ENCODE data around the gene CFAP70.

Gene CFAP70

DNA sequence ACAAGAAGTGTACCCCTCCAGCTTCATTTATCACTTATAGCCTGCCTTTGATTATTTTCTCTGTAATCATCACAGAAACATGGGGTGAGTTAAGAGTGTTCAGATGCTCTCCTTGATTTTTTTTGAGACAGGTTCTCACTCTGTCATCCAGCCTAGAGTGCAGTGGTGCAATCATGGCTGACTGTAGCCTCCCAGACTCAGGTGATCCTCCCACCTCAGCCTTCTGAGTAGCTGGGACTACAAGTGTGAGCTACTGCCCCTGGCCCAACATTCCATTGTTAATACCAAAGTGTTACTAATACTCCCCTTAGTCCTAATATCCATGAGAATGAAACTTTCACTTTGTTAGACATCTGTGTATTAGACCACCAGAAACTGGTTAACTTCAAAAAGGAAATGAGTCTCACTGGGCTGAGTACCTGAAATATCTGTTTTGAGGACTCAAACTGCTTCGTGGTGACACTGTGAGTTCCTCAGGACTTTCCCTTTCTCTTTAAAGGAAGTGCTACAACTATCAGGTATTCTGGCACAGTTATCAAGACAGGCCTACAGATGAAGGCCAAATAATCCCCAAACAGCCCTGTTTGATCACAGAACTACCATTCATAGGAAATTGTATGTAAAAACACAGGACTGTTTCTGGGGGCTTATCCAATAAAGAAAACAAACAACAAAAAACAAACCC, 20.5 kb upstream of the CFAP70 start:
- Histone ChIP-seq H3K9ac (ENCODE audit: low read depth, low read length) (no peak overlapping the region), H3K4me3 (ENCODE audit: low read length) (no peak overlapping the region), H3K4me2 (ENCODE audit: low read length) (no peak overlapping the region), H3K27me3 (ENCODE audit: control insufficient read depth, insufficient read depth, low read length) (no peaks in the 10 kb centered on the region), H3K4me1 (ENCODE audit: control insufficient read depth, insufficient read depth, low read length) (no peaks in the 10 kb centered on the region), H3K36me3 (ENCODE audit: insufficient read depth, low read length) (peaks cover 79% of the 10 kb centered on the region), H3K9me3 (replicated peaks; ENCODE audit: low read length) (no peaks in the 10 kb centered on the region)

DNA sequence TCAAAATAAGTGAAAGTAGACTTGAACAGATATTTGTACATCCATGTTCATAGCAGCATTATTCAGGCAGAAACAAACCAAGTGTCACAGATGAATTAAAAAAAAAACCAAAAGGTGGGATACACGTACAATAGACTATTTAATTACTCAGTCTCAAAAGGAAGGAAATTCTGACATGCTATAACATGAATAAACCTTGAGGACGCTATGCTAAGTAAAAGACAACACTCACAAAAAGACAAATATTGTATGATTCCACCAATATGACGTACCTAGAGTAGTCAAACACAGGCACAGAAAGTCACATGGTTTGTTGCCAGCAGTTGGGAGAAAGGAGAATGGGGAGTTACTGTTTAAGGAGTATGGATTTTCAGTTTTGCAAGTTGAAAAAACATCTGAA, 18.0 kb upstream of the CFAP70 start:
- H3K4me1 ChIP-seq (ENCODE audit: control insufficient read depth, insufficient read depth, low read length) = no peaks in the 10 kb centered on the region
- no peaks in the 10 kb centered on the region for H3K27me3 ChIP-seq (ENCODE audit: control insufficient read depth, insufficient read depth, low read length)
- peaks cover 71% of the 10 kb centered on the region for H3K36me3 ChIP-seq (ENCODE audit: insufficient read depth, low read length)
- H3K9me3 ChIP-seq (replicated peaks; ENCODE audit: low read length) = no peaks in the 10 kb centered on the region
- no peak overlapping the region for H3K9ac ChIP-seq (ENCODE audit: low read depth, low read length)
- H3K4me3 ChIP-seq (ENCODE audit: low read length) = no peak overlapping the region
- no peak overlapping the region for H3K4me2 ChIP-seq (ENCODE audit: low read length)

DNA sequence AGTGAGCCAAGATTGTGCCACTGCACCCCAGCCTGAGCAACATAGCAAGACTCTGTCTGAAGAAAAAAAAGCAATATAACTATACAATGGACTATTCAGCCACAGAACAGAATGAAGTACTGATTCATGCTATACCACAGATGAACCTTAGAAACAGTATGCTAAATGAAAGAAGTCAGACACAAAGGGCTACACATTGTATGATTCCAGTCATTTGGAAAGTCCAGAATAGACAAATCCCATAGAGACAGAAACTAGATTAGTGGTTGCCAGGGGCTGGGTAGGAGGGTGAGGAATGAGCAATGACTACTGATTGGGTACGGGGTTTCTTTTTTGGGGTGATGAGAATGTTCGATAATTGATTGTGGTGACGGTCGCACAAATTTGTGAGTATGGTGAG, 9.6 kb upstream of the CFAP70 start:
- Histone ChIP-seq H3K36me3 (ENCODE audit: insufficient read depth, low read length) (peaks cover 60% of the 10 kb centered on the region), H3K4me3 (ENCODE audit: low read length) (no peak overlapping the region), H3K9ac (ENCODE audit: low read depth, low read length) (no peak overlapping the region), H3K4me1 (ENCODE audit: control insufficient read depth, insufficient read depth, low read length) (no peaks in the 10 kb centered on the region), H3K4me2 (ENCODE audit: low read length) (no peak overlapping the region), H3K9me3 (replicated peaks; ENCODE audit: low read length) (no peaks in the 10 kb centered on the region), H3K27me3 (ENCODE audit: control insufficient read depth, insufficient read depth, low read length) (no peaks in the 10 kb centered on the region)

DNA sequence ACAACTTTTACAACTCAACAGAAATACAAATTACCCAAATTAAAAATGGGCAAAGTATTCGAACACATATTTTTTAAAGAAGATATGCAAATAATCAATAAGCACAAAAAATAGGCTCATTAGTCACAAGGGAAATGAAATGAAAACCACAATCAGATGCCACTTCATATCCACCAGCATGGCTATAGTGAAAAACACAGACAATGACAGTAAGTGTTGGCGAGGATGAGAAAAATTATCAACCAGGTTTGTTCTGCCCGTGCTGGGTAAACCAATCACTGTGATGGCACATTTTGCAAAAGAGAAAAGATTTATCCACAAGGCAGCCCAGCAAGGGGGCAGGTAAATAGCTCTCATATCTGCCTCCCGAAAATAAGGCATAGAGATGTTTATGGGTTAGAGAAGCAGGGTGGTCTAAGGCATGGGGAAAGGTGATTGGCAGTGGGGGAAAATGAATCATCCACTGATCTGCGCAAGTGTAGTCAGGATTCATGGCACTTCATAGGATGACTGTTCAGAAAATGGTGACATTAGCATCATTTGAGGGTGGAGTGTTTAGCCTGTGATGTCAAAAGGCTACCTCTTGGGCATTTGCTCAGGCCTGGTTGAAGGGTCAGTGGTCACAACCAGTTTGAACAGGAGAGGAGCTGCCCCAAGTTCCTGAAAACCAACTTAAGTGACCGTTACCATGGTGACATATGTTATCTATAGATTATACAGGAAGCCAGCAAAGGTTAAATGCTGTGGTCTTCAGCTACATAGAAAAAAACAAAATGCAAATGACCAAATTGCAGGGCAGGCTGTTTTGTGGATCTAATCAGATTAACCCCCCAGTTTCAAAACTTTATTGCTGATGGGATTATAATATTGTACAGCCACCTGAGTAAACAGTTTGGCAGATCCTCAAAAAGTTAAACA, 8.0 kb upstream of the CFAP70 start:
- H3K27me3 ChIP-seq (ENCODE audit: control insufficient read depth, insufficient read depth, low read length) = no peaks in the 10 kb centered on the region
- no peak overlapping the region for H3K4me3 ChIP-seq (ENCODE audit: low read length)
- no peaks in the 10 kb centered on the region for H3K9me3 ChIP-seq (replicated peaks; ENCODE audit: low read length)
- no peak overlapping the region for H3K9ac ChIP-seq (ENCODE audit: low read depth, low read length)
- no peak overlapping the region for H3K4me2 ChIP-seq (ENCODE audit: low read length)
- H3K36me3 ChIP-seq (ENCODE audit: insufficient read depth, low read length) = peaks cover 56% of the 10 kb centered on the region
- no peaks in the 10 kb centered on the region for H3K4me1 ChIP-seq (ENCODE audit: control insufficient read depth, insufficient read depth, low read length)

DNA sequence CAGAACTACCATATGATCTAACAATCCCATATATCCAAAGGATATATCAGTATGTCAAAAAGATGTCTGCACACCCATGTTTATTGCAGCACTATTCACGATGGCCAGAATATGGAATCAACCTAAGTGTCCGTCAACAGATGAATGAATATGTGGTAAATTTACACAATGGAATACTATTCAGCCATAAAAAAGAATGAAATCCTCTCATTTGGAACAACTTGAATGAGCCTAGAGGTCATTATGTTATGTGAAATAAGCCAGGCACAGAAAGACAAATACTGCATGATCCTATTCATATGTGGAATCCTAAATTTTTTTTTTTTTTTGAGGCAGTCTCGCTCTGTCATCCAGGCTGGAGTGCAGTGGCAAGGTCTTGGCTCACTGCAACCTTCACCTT, 6.3 kb upstream of the CFAP70 start:
- Histone ChIP-seq H3K4me1 (ENCODE audit: control insufficient read depth, insufficient read depth, low read length) (no peaks in the 10 kb centered on the region), H3K27me3 (ENCODE audit: control insufficient read depth, insufficient read depth, low read length) (no peaks in the 10 kb centered on the region), H3K9me3 (replicated peaks; ENCODE audit: low read length) (no peaks in the 10 kb centered on the region), H3K4me3 (ENCODE audit: low read length) (no peak overlapping the region), H3K36me3 (ENCODE audit: insufficient read depth, low read length) (peaks cover 47% of the 10 kb centered on the region), H3K9ac (ENCODE audit: low read depth, low read length) (no peak overlapping the region), H3K4me2 (ENCODE audit: low read length) (no peak overlapping the region)

DNA sequence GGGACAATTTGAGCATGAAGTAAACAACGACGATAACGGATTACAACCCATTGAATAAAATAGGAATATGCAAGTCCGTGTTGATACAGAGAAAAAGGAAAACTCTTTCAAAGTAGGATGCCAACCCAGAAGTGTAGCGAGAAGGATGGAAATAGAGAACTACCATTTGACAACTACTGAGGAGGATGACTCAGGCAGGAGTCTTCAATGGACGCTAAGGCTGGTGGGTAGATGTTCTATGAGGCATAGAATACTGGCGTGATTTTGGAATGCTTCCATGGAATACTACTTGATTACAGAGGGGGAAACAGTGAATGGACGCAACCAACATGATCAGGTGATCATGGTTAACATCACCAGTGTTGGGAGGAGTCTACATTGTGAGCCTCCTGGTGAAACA, 828 bp upstream of the CFAP70 start:
- Histone ChIP-seq H3K36me3 (ENCODE audit: insufficient read depth, low read length) (peaks cover 4% of the 10 kb centered on the region), H3K27me3 (ENCODE audit: control insufficient read depth, insufficient read depth, low read length) (no peaks in the 10 kb centered on the region), H3K4me2 (ENCODE audit: low read length) (peak overlapping the region; percentile 94), H3K9ac (ENCODE audit: low read depth, low read length) (no peak overlapping the region), H3K4me3 (ENCODE audit: low read length) (no peak overlapping the region), H3K4me1 (ENCODE audit: control insufficient read depth, insufficient read depth, low read length) (peaks cover 13% of the 10 kb centered on the region), H3K9me3 (replicated peaks; ENCODE audit: low read length) (no peaks in the 10 kb centered on the region)

DNA sequence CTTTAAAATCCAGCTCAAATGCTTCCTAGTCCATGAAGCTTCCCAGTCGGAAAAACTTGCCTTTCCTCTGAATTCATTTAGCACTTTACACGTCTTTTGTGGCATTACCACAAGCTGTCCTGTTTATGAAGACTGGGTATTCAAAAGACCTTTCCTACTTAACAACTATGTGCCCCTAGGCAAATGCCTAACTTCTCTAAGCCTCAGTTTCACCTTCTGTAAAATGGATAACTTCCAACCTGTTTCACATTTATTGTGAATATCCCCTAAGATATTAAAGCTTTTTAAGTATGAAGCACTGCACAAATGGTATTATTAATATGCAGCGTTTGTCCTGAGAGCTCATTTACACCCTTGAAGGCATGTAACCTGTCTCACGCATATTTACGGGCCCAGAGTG, 843 bp downstream of the CFAP70 start:
- H3K4me1 ChIP-seq (ENCODE audit: control insufficient read depth, insufficient read depth, low read length) = peaks cover 13% of the 10 kb centered on the region
- H3K4me2 ChIP-seq (ENCODE audit: low read length) = peak overlapping the region; percentile 94
- H3K4me3 ChIP-seq (ENCODE audit: low read length) = peak overlapping the region; percentile 84
- no peaks in the 10 kb centered on the region for H3K36me3 ChIP-seq (ENCODE audit: insufficient read depth, low read length)
- no peaks in the 10 kb centered on the region for H3K9me3 ChIP-seq (replicated peaks; ENCODE audit: low read length)
- H3K9ac ChIP-seq (ENCODE audit: low read depth, low read length) = peak overlapping the region; percentile 86
- no peaks in the 10 kb centered on the region for H3K27me3 ChIP-seq (ENCODE audit: control insufficient read depth, insufficient read depth, low read length)

DNA sequence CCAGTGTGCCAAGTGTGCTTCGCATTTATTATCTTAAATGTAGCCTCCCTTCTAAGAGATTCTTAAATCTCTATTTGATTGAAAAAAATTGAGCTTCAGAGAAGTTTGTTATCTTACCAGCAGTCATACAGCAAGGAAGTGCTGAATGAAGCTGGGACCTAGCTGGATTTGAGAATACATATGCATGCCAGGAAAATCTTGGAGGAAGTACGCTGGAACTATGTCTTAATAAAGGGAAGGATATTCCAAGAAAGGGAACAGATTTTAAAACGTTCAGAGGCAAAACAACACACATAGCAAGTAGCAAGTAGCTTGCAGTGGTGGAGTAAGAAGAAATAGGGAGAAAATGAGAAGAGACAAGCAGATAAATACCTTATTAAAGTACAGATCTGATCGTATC, 1.5 kb downstream of the CFAP70 start:
- H3K4me3 ChIP-seq (ENCODE audit: low read length) = no peak overlapping the region
- H3K36me3 ChIP-seq (ENCODE audit: insufficient read depth, low read length) = no peaks in the 10 kb centered on the region
- no peak overlapping the region for H3K4me2 ChIP-seq (ENCODE audit: low read length)
- H3K9me3 ChIP-seq (replicated peaks; ENCODE audit: low read length) = no peaks in the 10 kb centered on the region
- no peak overlapping the region for H3K9ac ChIP-seq (ENCODE audit: low read depth, low read length)
- H3K4me1 ChIP-seq (ENCODE audit: control insufficient read depth, insufficient read depth, low read length) = peaks cover 13% of the 10 kb centered on the region
- H3K27me3 ChIP-seq (ENCODE audit: control insufficient read depth, insufficient read depth, low read length) = no peaks in the 10 kb centered on the region

DNA sequence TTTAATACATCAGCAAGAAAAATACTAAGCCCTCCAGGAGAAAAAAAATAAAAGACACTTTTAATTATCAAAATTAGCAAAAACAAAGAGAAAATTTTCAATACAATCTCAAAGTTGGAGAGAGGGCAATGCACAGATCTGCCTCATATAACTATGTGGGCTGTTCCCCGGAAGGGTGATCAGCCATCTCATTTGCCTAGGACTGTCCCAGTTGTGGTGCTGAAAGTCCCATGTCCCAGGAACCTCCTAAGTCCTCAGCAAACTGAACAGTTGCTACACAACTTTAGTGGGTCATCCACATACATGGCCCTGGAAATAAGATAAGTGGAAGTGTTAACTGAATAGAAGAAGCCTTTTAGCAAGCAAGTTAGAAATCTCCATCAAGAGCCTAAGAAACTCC, 14.4 kb downstream of the CFAP70 start:
- H3K9me3 ChIP-seq (replicated peaks; ENCODE audit: low read length) = no peaks in the 10 kb centered on the region
- H3K27me3 ChIP-seq (ENCODE audit: control insufficient read depth, insufficient read depth, low read length) = no peaks in the 10 kb centered on the region
- no peak overlapping the region for H3K9ac ChIP-seq (ENCODE audit: low read depth, low read length)
- H3K4me1 ChIP-seq (ENCODE audit: control insufficient read depth, insufficient read depth, low read length) = no peaks in the 10 kb centered on the region
- no peak overlapping the region for H3K4me2 ChIP-seq (ENCODE audit: low read length)
- peaks cover 4% of the 10 kb centered on the region for H3K36me3 ChIP-seq (ENCODE audit: insufficient read depth, low read length)
- no peak overlapping the region for H3K4me3 ChIP-seq (ENCODE audit: low read length)

DNA sequence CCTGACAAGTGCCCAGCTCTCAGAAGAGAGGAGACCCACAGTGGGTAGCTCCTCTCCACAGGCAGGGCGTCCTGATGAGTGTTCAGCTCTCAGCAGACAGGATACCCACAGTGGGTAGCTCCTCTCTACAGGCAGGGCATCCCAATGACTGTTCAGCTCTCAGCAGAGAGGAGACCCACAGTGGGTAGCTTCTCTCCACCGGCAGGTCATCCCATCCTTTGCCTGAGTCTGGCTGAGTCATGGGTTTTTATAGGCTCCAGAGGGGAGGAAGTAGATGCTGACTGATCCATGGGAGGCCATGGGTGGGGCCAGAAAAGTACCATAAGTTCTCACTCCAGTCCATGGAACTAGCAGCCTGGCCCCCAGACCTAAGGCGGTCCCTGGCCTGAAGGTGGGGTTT, 18.5 kb downstream of the CFAP70 start:
- Histone ChIP-seq H3K4me1 (ENCODE audit: control insufficient read depth, insufficient read depth, low read length) (no peaks in the 10 kb centered on the region), H3K36me3 (ENCODE audit: insufficient read depth, low read length) (peaks cover 4% of the 10 kb centered on the region), H3K27me3 (ENCODE audit: control insufficient read depth, insufficient read depth, low read length) (no peaks in the 10 kb centered on the region), H3K4me2 (ENCODE audit: low read length) (no peak overlapping the region), H3K4me3 (ENCODE audit: low read length) (no peak overlapping the region), H3K9me3 (replicated peaks; ENCODE audit: low read length) (no peaks in the 10 kb centered on the region), H3K9ac (ENCODE audit: low read depth, low read length) (no peak overlapping the region)

DNA sequence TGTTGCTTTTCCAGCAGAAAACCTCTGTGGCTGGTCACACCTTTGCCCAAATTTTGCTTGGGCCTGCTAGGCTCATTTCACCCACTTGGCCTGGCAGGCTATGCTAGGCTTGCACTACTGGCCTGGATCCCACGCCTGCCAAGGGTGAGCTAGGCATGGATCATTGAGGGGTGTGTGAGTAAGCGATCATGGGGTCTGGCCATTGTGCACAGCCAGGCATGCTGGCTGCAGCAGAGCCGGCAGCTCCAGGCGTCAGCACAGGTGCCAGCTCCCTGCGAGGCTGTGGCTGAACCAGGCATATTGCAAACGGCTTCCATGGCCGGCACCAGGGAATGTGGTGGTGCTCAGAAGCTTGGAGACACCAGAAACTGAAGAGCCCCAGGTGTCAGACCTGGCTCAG, 19.2 kb downstream of the CFAP70 start:
- no peak overlapping the region for H3K9ac ChIP-seq (ENCODE audit: low read depth, low read length)
- H3K4me1 ChIP-seq (ENCODE audit: control insufficient read depth, insufficient read depth, low read length) = no peaks in the 10 kb centered on the region
- no peak overlapping the region for H3K4me3 ChIP-seq (ENCODE audit: low read length)
- H3K9me3 ChIP-seq (replicated peaks; ENCODE audit: low read length) = no peaks in the 10 kb centered on the region
- no peak overlapping the region for H3K4me2 ChIP-seq (ENCODE audit: low read length)
- H3K27me3 ChIP-seq (ENCODE audit: control insufficient read depth, insufficient read depth, low read length) = no peaks in the 10 kb centered on the region
- H3K36me3 ChIP-seq (ENCODE audit: insufficient read depth, low read length) = peaks cover 4% of the 10 kb centered on the region
